Measurements from ENCODE around the gene RAD51B.

RAD51B gene

DNA sequence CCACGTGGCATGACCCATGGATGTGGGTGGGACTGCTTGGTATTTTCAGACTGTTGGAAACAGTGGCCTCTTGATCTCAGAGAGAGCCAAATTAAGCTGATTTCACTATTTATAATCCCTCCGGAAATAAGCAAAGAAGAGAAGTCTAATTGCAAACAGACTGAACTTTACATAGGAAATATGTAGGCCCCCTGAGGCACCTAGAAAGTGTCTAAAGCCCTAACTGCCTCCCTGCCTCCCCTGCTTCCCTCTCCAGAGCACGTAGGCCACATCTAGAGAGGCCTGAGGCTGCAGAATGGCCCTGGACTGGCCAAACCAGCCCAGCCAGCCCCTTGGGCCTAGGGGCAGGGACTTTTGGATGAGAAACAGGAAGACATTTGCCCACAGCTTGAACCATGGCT is 849.5 kb downstream of the RAD51B start:
- no peak for DNase-seq

DNA sequence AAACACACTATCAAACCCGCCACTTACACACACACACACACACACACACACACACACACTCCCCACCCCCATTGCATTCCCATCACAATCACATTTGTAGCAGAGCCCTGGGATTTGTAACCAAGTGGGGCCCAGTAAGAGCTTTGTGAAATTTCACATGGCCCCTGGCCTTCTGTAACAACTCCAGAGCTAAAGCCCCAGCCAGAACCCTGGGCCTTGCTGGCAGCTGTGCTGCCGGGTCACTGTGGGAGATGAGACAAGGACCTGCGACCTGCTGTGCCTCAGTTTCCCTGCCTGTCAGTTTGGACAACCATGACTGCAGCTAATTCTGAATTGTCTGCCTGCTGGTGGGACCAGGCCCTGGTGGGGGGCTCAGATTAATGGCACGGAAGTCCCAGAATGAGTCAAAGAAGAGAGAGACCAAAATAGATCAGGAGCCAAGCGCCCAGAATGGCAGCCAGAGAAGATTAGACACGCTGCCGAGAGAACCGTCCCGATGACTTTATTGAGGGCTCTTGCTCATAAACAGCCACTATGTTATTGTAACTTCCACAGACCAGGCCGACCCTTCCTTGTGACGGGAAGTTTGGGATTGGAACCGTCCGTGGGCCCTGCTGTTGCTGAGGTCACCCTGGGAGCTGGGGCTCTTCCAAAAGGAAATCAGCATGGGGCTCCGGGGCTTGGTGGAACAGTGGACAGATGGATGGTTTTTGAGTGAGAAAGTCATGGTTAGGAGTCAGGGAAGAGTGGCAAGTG is 850.2 kb downstream of the RAD51B start:
- DNase-seq, result peak in 1 of 2 experiments; percentile 67

- peak in 1 of 2 experiments; percentile 67 for DNase-seq
These were observed 850.8 kb downstream of the RAD51B start for GRCh38 chr14:68670359-68670715.

DNA sequence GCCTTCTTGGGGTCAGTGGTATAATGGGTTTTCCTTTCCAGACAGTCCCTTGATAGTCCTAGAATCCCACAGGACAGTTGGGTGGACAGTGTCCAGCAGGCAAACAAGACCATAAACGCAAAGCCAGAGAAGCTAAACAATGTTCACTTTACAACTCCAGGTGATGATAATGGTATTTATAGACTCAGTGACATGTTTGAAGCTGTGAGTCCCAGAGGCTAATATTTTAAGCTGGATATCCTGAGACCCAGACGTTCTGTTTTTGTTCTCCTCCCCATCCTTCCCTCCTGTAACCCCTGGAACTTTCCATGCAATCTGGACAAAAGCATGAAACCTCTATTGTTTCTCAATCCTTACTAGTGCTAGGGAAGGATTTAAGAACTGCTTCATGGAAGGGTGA is 852.3 kb downstream of the RAD51B start:
- DNase-seq, result no peak

- no peak for DNase-seq
These were observed 853.2 kb downstream of the RAD51B start for GRCh38 chr14:68672609-68673285.

- no peak for DNase-seq
These were observed 853.9 kb downstream of the RAD51B start for GRCh38 chr14:68673464-68673863.

DNA sequence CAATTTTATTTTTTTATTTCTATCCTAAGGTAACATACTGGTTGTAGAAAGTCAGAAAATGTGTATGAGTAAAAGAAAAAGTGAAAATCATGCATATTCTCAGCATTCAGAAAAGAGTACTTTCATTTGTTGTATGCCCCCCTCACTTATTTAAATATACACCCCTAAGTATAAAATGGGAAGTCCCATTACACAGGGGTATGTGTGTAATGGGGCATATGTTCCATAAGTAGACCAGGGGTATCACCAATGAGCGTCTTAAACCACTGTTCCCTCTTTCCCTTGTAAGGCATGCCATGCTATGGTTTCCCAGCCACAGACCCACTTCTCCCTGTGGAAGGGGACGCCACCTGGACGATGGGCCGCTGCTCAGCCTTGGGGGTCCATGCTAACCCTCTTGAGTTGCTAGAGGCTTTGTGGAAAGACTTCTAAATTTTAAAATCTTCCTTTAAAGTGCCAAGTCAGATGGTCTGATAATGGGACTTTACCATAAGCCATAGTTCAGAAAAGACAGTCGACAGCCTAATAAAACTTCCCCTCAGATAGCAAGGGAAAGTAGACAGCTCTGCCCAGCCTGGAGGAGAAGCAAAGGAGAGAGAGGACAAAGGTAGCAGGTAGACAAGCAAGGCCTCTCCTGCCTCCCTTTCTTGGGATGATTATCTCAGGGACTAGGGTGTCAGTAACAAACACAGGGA is 855.1 kb downstream of the RAD51B start:
- DNase-seq, result no peak

- DNase-seq, result no peak
These were observed 855.6 kb downstream of the RAD51B start for GRCh38 chr14:68675233-68675577.

GRCh38 chr14:68676511-68676943 is 856.9 kb downstream of the RAD51B start:
- DNase-seq, result no peak

GRCh38 chr14:68677476-68677875 is 857.9 kb downstream of the RAD51B start:
- DNase-seq, result no peak

- DNase-seq, result no peak
These were observed 858.3 kb downstream of the RAD51B start for GRCh38 chr14:68677901-68678300.

GRCh38 chr14:68678471-68678870 is 858.9 kb downstream of the RAD51B start:
- DNase-seq, result no peak

- no peak for DNase-seq
These were observed 859.7 kb downstream of the RAD51B start for GRCh38 chr14:68679301-68679700.

DNA sequence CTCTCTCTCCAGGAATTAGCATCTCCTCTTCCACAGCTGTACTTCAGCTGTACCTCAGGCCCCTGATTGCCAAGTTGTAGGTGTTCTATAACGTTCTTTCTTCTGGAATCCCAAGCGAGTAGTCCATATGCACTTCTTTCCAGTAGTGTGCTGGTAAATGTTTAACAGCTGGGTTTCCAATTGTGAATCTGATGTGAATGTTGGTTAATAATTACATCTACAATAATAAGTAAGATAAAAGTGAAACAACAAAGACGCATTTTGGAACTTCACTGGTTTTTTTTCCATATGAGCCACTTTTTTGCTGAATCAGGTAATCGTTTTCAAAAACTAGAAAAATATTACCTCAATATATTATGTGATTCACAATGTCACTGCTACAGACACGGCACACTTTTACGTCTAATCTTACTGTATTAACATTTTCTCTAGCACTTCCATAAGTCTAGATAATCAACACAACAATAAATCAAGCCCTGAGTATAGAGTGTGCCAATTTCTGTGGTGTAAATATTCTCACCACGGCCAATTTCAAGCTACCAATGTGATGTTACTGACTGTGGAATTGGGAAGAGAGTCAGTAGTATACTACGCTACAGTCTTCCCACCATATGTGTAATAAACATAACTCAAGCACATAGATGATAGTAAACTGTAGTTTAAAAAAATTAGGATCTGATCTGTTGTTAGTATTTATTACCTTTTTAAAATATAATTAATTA is 860.3 kb downstream of the RAD51B start:
- no peak for DNase-seq

DNA sequence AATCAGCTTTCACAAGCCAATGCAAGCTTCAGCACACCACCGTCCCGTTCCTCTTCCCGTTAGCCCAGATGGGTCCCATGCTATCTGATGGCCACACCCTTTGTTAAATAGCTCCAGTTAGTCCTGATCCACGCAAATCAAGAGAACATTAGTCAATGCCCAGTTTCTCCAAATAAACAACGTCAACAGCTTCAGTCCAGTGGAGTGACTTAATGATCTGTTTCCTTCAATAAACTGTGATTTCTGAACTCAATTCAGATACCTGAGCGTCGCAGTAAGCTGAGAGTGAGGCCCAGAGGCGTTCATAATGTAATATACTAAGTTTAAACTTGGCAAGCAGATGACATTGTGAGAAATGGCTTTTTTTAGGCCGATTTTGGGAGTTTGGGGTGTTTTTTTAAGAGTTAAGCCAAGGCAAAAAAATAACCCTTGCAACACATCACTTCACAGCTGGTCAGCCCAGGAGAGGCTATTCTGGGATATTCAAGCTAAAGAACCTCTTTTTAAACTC is 861.0 kb downstream of the RAD51B start:
- no peak for DNase-seq

GRCh38 chr14:68681256-68682011 is 861.9 kb downstream of the RAD51B start:
- no peak for DNase-seq

- peak in 1 of 2 experiments; percentile 79 for DNase-seq
These were observed 862.9 kb downstream of the RAD51B start for GRCh38 chr14:68682166-68683103.

- no peak for DNase-seq
These were observed 863.7 kb downstream of the RAD51B start for GRCh38 chr14:68683326-68683725.

DNA sequence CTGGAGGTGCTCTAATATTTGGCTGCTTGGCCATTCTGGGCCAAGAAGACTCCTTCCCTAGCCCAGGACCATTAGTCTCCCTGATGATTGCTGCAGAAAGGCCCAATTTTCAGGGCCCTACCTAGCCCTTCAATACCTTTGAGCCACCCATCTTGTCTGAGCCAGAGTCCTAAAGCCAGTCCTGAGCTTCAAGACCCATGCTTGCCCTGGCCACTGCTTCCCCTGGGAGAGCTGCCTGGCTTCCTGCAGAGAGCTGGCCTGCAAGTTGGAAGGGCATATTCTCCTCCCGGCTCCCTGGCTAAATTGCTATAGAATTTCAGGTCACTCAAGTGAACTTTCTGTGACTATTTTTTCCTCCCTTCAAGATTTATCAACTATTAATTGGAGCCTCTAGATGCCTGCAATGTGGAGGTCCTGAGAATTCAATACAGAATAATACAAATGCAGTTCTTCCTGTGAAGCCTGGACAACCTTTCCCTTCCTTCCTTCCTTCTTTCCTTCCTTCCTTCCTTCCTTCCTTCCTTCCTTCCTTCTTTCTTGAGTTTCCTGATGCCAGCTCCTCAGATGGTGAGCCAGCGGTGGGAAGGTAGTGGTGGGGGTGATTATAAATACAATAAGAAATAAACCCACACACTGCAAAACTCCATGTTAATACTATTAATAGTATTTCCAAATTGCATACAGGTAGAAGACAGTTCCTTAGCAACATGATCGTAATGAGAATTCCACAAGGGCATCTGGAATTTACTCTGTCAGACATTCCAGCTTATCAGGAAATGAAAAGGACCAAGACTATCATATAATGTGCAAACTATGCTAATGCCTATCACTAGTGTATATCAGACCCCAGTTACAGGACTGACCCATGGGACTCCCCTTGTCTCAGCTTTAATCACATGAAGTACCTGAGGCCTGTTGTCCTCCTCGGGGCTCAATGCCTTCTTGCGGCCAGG is 865.2 kb downstream of the RAD51B start:
- DNase-seq, result no peak
